ENCODE data around the gene BICRA.
"Not testable (repeated sequence)": the region's sequence is repeated elsewhere in the genome, so short reads cannot be mapped to it uniquely, and the experiment has no call there.

BICRA gene

GRCh38 chr19:47695533-47696262 lies 86.8 kb downstream of the BICRA start:
- no peak for DNase-seq

- no peak for DNase-seq
Observed at GRCh38 chr19:47696635-47697034, 87.7 kb downstream of the BICRA start.

- DNase-seq: peak; percentile 75
Observed at GRCh38 chr19:47697863-47698609, 89.1 kb downstream of the BICRA start.

GRCh38 chr19:47698631-47699359 lies 89.9 kb downstream of the BICRA start:
- no peak for DNase-seq

- DNase-seq: peak; percentile 43
Observed at GRCh38 chr19:47699360-47699917, 90.5 kb downstream of the BICRA start.

- DNase-seq: no peak
Observed at GRCh38 chr19:47700934-47701716, 92.2 kb downstream of the BICRA start.

GRCh38 chr19:47701717-47702552 lies 93.0 kb downstream of the BICRA start:
- DNase-seq: no peak

GRCh38 chr19:47702671-47703070 lies 93.7 kb downstream of the BICRA start:
- DNase-seq: no peak

GRCh38 chr19:47703301-47703700 lies 94.4 kb downstream of the BICRA start:
- no peak for DNase-seq

GRCh38 chr19:47704024-47704423 lies 95.1 kb downstream of the BICRA start:
- DNase-seq: peak; percentile 92

- no peak for DNase-seq
Observed at GRCh38 chr19:47704656-47705055, 95.7 kb downstream of the BICRA start.

- DNase-seq: peak; percentile 55
Observed at GRCh38 chr19:47707135-47707925, 98.4 kb downstream of the BICRA start.

GRCh38 chr19:47711652-47712242 lies 102.8 kb downstream of the BICRA start:
- no peak for DNase-seq

GRCh38 chr19:47713046-47714021 lies 104.4 kb downstream of the BICRA start, which contains the start of gene EHD2:
EHD2 (plus strand) TSS chr19:47713422; CDS start chr19:47716613, 3,191 bp downstream.
- peak; percentile 71 for DNase-seq

GRCh38 chr19:47714339-47714738 lies 105.4 kb downstream of the BICRA start:
- DNase-seq: no peak

GRCh38 chr19:47714855-47715254 lies 105.9 kb downstream of the BICRA start:
- not testable (repeated sequence) for DNase-seq

GRCh38 chr19:47716270-47716937 lies 107.5 kb downstream of the BICRA start:
- no peak for DNase-seq

- not testable (repeated sequence) for DNase-seq
Observed at GRCh38 chr19:47718415-47719046, 109.6 kb downstream of the BICRA start.
